ENCODE data around the gene MYO1F.

MYO1F gene

DNA sequence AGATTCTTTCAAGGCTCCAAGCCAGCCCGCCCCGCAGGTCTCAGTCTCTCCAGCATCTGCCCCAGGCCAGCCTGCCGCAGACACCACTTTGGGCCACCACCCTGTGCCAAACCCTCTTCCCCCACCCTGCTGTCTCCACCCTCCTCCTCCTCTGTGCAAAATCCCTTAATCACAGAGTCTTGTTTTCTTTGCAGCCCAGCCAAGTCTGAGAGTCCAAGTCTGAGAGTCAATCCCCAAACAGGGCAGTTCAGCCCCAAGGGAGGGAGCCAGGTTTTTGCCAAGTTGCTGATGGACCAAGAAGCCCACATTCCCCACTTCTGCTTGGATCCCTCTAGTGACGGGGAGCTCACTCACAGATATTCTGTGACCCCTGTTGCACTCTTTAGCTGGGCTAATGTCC, 30.1 kb upstream of the MYO1F start:
- Mint-ChIP-seq H3K4me3 (no peak overlapping the region), H3K27me3 (ENCODE audit: low read depth, poor library complexity) (peaks cover 2% of the 10 kb centered on the region), H3K36me3 (ENCODE audit: low read depth) (peaks cover 58% of the 10 kb centered on the region), H3K4me1 (peaks cover 35% of the 10 kb centered on the region), H3K27ac (no peak overlapping the region), H3K9me3 (peaks cover 24% of the 10 kb centered on the region)
- TF ChIP-seq, protein P1, sequence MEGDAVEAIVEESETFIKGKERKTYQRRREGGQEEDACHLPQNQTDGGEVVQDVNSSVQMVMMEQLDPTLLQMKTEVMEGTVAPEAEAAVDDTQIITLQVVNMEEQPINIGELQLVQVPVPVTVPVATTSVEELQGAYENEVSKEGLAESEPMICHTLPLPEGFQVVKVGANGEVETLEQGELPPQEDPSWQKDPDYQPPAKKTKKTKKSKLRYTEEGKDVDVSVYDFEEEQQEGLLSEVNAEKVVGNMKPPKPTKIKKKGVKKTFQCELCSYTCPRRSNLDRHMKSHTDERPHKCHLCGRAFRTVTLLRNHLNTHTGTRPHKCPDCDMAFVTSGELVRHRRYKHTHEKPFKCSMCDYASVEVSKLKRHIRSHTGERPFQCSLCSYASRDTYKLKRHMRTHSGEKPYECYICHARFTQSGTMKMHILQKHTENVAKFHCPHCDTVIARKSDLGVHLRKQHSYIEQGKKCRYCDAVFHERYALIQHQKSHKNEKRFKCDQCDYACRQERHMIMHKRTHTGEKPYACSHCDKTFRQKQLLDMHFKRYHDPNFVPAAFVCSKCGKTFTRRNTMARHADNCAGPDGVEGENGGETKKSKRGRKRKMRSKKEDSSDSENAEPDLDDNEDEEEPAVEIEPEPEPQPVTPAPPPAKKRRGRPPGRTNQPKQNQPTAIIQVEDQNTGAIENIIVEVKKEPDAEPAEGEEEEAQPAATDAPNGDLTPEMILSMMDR (IDR thresholded peaks at IDR 0.05), result no peak
- no peak for DNase-seq

DNA sequence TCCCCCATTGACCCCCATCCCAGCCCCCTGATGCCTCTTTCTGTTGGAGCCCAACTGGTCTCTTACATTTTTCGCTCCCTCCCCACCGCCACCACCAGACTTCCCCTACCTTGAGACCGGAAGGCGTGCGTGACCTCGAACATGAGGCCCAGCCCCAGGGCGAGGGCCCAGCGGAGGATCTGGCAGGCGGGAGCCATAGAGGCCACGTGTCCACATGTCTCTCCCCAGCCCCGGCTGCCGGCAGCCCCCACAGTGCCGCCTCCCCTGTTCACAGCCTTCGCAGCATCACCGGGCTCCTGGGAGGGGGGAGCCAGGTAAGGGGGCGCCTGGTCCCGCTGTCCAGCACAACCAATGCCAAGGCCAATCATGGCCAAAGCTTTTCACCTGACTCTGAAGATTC, 28.3 kb upstream of the MYO1F start:
- peaks cover 31% of the 10 kb centered on the region for H3K4me1 Mint-ChIP-seq

GRCh38 chr19:8601796-8602195, 24.6 kb upstream of the MYO1F start:
- DNase-seq, result no peak
- Mint-ChIP-seq H3K4me3 (no peak overlapping the region), H3K27ac (no peak overlapping the region), H3K4me1 (peaks cover 3% of the 10 kb centered on the region), H3K27me3 (ENCODE audit: low read depth, poor library complexity) (peaks cover 2% of the 10 kb centered on the region), H3K36me3 (ENCODE audit: low read depth) (peaks cover 93% of the 10 kb centered on the region), H3K9me3 (peaks cover 24% of the 10 kb centered on the region)
- TF ChIP-seq, protein P1 (IDR thresholded peaks at IDR 0.05), result no peak

More for the DNA sequence above, 28.3 kb upstream of the MYO1F start:
- no peak for DNase-seq
- Mint-ChIP-seq H3K27ac (no peak overlapping the region), H3K36me3 (ENCODE audit: low read depth) (peaks cover 77% of the 10 kb centered on the region), H3K4me3 (no peak overlapping the region), H3K27me3 (ENCODE audit: low read depth, poor library complexity) (peaks cover 2% of the 10 kb centered on the region), H3K9me3 (peaks cover 24% of the 10 kb centered on the region)
- TF ChIP-seq, protein P1 (IDR thresholded peaks at IDR 0.05), result no peak

- Mint-ChIP-seq H3K4me1 (no peaks in the 10 kb centered on the region), H3K9me3 (peaks cover 15% of the 10 kb centered on the region), H3K4me3 (no peak overlapping the region), H3K36me3 (ENCODE audit: low read depth) (peaks cover 87% of the 10 kb centered on the region), H3K27ac (no peak overlapping the region), H3K27me3 (ENCODE audit: low read depth, poor library complexity) (peaks cover 2% of the 10 kb centered on the region)
- DNase-seq, result no peak
- TF ChIP-seq, protein P1 (IDR thresholded peaks at IDR 0.05), result no peak
Observed at GRCh38 chr19:8600816-8601215, 23.6 kb upstream of the MYO1F start.

- H3K4me3 Mint-ChIP-seq, result no peak overlapping the region
- H3K4me1 Mint-ChIP-seq, result no peaks in the 10 kb centered on the region
- peaks cover 2% of the 10 kb centered on the region for H3K27me3 Mint-ChIP-seq (ENCODE audit: low read depth, poor library complexity)
- no peak for DNase-seq
- peaks cover 87% of the 10 kb centered on the region for H3K36me3 Mint-ChIP-seq (ENCODE audit: low read depth)
- no peak overlapping the region for H3K27ac Mint-ChIP-seq
- peaks cover 7% of the 10 kb centered on the region for H3K9me3 Mint-ChIP-seq
- TF ChIP-seq, protein P1 (IDR thresholded peaks at IDR 0.05), result no peak
Observed at GRCh38 chr19:8600064-8600463, 22.8 kb upstream of the MYO1F start.

GRCh38 chr19:8596168-8596567, 18.9 kb upstream of the MYO1F start:
- Mint-ChIP-seq H3K4me1 (no peaks in the 10 kb centered on the region), H3K9me3 (peaks cover 14% of the 10 kb centered on the region), H3K27me3 (ENCODE audit: low read depth, poor library complexity) (peaks cover 7% of the 10 kb centered on the region), H3K36me3 (ENCODE audit: low read depth) (peaks cover 68% of the 10 kb centered on the region), H3K4me3 (no peak overlapping the region), H3K27ac (no peak overlapping the region)
- TF ChIP-seq, protein P1 (IDR thresholded peaks at IDR 0.05), result no peak
- no peak for DNase-seq
